HG03095 (cell line): Measurements from ENCODE around the gene SLC16A8.
"Not testable (repeated sequence)": the region's sequence is repeated elsewhere in the genome, so short reads cannot be mapped to it uniquely, and the experiment has no call there.

ENCODE experiments used
- ATAC-seq: cut with Tn5 transposase; IDR thresholded peaks from one replicate; pipeline ENCODE4 v1.9.1; 2021; ENCODE audit warnings: moderate library complexity; ENCODE audit not compliant: unreplicated experiment

SLC16A8 gene

DNA sequence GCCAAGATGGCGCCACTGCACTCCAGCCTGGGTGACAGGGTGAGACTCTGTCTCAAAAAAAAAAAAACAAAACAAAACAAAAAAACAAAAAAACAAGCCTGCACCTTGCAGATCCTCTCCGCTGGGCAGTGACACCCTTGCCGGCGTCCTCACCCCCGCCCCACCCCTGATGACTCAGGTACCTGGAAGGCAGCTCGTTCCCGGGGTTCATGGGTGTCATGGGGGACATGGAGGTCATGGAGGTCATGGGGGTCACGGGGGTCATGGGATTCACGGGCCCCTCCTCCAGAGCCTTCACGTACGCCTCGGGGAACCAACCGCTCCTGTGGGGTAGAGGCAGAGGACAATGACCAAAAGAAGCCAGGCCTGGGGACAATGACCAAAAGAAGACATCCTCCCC is 3.0 kb upstream of the SLC16A8 start:
- ATAC-seq: no peak

DNA sequence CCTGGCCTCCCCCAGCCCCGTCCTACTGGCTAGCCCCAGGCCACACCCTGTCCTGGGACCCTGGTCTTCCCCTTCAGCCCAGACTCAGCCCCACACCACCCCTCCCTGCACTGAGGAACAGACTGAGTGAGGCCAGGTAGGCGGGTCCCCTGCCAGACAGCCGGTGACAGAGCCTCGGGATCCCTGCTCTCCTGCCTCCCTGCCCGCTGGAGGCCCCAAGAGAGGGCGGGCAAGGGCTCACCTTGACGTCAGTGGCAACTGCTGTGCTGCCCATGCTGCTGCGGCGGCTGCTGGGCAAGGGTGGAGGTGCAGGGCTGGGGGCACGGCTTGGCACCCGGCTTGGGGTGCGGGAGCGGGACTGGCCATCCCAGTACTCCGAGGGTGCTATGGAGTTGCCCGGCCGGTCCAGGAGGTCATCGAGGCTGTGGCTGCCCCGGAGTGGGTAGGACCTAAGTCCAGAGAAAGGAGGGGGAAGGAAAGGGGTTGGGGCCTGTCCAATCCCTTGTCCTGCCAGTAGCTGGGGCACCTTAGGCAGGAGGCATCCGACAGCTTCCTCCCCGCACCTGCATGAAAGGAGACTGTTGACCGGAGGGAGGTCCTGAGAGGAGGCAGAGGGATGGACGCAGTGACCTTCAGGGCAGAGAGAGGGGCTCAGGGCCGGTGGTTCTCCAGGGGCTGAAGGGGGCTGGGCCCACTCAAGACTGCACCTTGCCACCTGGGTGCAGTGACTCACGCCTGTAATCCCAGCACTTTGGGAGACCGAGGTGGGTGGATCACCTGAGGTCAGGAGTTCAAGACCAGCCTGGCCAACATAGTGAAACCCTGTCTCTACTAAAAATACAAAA is 2.2 kb upstream of the SLC16A8 start:
- ATAC-seq: no peak

DNA sequence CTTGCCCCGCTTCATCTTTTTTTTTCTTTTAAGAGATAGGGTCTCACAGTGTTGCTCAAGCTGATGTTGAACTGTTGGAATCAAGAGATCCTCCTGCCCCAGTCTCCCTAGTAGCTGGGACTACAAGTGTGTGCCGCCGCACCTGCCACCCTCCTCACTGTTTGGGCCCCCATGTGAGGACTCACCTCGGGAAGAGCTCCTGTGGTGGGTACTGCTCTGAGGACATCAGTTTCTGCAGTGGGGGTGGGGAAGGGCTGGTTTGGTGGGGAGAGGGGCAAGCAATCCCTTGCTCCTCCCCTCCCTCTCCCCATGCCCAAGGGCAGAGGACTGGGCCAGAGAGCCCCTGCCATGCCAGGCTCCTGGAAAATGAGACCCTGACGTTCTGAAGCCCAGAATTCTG is 1.5 kb upstream of the SLC16A8 start:
- ATAC-seq: no peak

DNA sequence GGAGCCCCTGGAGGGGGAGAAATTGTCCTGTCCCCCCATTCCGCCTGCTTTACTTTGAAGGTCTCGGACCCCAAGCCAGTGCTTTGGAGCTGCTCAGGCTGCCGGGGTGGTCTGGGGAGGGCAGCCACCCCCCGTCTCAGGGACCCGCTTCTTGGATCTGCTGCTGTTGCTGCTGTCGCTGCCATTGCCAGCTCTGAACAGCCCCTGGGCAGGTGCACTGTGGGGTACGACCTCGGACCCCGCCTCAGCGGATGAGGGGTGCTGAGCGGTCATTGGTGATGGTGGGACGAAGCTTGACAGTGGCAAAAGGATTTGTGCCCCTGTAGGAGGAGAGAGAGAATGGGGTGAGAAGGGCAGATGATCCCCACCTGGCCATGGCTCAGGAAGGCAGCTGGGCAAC is 1.1 kb upstream of the SLC16A8 start:
- ATAC-seq: no peak

DNA sequence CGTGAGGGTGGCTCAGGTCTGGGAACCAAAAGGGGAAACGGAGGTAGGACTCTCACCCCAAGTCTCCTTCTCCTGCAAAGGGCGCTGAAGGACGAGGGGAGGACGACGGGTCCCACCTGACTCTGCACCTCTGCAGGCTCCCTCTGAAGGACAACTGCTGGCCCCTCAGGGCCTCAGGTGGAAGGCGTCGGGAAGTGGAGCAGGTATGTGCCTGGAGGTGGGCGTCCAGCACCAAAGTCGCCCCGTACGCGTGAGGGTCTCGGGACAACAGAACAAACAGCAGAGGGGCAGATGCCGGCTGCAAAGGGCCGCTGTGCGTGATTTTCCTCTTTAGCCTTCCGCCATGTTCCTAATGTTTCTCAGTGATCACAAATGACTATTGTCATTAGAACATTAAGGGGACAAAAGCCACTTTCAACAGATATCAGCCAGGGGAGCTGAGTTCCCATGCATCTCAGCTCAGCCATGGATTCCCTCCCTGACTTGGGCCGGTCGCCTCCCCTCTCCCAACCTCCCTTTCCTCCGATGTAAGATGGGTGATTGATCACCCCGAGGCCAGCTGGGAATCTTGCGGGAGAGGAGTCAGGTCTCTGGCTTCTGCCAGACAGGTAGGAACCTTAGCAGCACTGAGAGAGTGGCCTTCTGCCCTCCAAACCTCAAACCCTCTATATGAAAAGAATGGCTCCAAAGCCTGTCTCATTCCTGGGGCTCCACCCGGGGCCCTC is 836 bp downstream of the SLC16A8 start:
- no peak for ATAC-seq

DNA sequence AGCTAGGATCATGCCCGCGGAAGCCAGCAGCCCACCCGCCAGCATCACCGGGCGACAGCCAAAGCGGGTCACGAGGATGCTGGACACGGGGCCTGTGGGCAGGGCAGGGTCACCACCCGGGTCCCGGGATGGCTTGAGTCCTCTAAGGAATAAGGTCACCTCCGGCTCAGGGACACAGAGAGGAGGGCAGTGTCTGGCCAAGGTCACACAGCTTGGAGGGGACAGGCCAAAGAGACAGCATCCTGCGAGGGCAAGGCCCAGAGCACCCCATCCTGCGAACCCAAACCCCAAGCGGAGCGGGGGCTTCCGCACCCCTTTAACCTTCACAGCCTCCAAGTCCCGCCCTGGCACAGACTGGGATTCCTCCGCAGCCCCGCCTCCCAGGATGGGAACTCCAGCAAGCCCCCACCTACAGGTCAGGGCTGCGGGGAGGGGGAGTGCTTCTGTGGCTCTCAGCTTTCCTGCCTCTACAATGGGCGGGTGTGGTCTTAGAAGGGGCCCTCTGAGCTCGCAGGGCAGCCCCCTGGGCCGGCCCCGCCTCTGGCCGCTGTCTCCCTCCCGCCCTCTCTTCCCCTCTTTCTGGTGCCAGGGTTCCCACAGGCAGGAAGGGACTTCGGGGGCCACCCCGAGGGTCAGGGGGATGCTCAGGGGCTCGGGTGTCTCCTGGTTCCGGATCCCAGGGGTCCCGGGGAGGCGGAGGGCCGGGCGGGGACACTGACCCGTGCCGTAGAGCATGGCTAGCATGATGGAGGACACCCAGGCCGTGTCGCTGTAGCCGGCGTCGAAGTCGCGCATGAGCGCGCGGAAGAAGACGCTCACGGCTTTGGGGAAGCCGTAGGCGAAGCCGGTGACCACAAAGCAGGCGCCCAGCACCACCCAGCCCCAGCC is 1.8 kb downstream of the SLC16A8 start:
- no peak for ATAC-seq

DNA sequence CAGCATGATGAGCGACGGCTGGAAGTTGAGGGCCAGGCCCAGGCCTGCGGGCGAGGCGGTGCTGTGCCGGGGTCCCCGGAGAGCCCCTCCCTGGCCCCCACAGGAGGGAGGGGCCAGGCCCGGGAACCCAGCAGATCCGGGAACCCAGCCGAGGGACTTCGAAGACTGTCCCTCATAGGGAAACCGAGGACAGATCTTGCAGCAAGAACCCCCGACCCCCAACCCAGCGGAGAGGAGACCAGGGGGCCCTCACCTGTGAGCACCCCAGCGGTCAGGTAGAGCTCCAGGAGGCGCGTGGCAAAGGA is 2.4 kb downstream of the SLC16A8 start:
- ATAC-seq: no peak

DNA sequence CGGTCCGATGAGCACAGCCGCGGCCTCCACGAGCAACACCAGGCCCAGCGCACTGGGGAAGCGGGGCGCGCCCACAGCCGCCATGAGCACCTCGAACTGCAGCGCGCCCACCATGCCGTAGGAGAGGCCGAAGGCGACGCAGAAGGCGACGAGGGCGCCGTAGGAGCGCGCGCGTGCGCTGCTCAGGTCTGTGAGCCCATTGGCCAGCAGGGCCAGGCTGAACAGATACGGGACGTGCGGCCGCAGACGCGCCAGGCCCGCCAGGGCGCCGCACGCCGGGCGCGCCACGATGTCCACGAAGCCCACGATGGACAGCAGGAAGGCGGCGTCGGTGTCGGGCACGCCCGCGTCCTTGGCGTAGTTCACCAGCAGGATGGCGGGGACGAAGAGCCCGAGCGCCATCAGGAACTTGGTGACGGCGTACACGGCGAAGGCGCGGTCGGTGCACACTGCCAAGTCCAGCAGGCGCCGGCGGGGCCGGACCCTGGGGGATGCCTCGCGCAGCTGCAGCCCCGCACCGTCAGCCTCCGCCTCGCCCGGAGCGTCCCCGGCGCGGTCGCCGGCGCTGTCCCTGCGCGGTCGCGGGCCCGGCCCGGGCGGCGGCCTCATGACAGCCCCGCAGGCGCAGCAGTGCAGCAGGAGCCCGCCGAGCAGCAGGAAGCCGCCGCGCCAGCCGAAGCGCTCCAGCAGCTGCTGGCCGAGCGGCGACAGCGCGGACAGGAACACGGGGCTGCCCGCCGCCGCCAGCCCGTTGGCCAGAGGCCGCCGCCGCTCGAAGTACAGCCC is 2.9 kb downstream of the SLC16A8 start:
- ATAC-seq: no peak

DNA sequence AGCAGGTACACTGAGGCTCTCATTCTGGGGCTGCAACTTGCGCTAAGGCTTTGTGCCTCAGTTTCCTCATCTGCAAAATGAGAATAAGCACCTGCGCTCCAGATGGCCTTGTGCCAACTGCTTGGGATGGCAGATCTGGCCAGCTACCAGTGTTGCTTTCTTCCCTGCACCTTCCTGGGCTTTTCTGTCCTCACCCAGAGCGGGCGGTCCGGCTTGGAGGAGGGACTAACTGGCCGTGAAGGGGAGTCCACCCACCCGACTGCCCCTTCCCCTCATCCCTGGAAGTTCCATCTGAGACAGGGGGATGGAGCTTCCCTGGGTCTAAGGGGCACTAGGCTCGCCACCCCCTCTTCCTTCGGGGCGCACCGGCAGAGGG is 3.5 kb downstream of the SLC16A8 start:
- ATAC-seq: no peak

DNA sequence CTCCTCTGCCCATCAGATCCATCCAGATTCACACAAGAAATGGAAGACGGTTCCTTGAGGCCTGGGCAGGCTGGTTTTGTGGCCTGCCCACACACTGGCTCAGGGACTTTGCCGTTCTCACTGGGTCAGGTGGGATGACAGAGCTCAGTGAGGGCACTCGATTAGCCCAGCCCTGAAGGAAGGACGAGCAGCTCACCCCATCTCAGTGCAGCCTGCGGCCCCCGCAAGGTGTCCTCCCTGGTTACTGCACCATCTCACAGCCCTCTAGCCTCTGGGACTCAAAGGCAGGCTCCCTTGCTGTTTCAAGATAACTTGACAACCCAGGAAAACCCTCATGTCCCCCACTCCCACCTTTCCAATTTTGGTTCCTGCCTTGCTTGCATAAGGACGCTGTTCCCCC is 4.2 kb downstream of the SLC16A8 start:
- ATAC-seq: no peak

DNA sequence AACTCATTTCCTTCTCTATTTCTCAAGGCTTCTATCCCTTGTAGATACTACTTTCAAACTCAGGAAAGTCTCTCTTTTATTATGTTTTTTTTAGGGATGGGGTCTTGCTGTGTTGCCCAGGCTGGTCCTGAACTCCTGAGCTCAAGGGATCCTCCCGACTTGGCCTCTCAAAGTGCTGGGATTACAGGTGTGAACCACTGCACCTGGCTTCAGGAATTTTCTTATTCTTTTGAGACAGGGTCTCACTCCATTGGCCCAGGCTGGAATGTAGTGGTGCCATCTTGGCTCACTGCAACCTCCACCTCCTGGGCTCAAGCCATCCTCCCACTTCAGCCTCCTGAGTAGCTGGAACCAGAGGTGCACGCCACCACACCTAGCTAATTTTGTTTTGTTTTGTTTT is 4.8 kb downstream of the SLC16A8 start:
- not testable (repeated sequence) for ATAC-seq

DNA sequence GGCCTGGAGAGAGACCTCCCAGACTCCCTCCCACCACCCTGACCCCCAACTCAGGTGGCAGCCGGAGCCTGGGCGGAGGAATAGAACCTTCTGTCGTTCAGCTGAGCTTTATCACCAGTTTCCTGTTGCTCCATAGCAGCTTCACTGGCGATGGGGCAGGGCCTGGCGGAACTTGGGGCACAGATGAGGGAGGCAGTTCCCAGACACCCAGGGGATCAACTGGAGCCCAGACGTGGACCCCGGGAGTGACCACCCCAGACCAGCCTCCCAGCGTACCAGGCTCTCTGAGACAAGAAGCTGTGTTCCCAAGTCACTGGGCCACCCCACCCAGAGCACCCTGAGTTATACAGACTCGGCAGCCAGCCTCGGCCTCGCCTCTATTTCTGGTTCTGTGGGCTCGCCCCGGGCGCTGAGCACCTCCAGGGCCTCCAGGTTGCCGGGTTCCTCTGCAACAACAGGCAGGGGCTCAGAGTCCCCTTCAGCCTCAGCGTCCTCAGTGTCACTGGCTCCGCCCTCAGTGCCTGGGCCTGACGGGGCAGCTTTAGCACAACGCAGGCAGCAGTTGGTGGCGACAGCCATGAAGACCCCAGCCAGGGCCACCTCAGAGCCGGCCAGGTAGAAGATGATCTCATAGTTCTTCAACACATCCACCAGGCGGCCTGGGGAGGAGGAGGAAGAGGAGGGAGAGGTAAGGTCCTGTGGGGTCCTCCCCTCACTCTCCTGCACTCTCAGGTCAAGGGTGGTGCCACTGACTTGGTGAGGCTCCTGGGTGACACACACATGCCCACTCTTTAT is 5.7 kb downstream of the SLC16A8 start:
- ATAC-seq: no peak

DNA sequence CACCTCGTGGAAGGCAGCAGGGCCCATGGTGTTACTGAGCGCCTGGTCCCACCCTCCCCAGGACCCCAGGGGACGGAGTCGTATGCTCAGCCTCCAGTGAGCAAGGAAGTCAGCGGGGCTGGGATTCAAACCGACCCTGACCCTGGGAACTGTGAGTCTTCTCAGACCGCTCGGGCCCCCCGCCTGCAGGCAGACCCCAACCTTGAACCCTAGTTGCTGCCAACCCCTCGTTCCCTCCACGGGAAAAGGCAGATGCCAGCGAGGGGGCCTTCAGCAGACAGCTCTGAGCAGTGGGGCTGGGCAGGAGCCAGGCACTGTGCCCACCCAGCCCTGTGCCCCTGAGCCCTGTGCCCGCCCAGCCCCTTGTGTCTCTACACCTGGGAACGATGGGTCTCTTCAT is 6.4 kb downstream of the SLC16A8 start:
- no peak for ATAC-seq

DNA sequence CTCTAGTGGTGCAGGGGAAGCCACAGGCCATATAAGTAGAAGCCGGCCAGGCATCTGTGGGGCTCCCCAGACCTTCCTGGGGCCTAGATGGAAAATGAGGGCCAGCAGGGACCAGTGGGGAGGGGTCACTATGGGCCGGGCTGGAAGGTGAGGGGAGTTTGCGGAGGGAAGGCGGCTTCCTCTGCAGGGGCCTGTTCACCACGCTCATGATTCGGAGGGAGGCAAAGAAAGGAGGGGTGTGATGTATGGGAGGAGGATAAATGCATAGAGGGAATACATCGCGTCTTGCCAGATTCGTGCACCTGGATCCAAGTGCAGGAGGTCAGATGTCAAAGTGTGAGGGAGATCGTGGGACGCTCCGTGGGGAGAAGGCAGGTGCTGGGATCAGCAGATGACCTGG is 6.9 kb downstream of the SLC16A8 start:
- no peak for ATAC-seq

DNA sequence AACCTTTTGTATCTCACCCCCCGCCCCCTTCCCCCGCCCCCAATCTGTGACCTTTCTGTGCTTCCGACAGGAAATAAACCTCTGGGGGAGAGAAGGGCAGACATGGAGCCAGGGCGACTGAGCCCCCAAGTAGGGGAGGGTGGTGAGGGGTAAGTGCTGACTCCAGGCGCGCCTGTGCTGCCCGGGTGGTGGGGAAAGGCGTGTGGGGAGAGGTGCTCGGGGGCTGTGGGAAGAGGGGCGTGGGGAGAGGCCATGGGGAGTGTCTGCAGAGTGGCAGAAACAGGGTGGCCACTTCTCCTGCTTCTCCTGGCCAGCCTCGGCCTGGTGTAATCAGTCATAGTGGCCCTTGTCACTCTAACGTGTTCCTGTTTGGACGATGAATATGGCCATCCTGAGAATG is 8.0 kb downstream of the SLC16A8 start:
- no peak for ATAC-seq

DNA sequence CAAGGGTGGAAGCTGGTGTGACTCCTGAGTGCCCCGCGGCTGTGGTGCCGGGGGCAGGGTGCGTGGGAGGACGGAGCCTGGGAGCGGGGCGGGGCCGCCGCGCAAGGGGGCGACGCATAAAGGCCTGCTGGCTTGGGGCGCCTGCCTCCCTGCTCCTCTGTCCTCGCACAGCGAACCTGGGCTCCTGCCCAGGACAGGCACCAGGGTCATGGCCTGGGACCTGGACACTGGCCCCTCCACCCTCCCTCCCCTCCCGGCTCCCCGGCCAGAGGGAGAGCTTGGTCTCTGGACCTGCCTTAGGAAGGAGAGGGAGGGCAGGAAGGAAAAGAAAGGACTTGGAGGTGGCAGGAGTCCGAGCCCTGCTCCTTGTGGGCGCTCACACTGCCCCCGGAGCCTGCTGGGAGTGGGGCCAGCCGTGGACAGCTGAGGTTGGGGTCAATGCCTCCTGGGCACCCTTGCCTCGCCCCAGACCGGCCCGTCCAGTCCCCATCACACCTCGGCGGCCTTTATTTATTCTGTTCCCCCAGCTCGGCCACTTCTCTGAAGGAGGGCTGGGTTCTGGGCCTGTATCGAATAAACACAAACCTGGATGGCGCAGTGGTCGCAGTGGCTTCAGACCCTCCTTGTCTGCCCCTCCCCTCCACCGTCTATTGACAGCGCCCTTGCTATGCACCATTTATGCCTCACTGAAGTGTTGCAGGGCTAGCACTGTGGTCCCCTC is 8.7 kb downstream of the SLC16A8 start:
- ATAC-seq: no peak

DNA sequence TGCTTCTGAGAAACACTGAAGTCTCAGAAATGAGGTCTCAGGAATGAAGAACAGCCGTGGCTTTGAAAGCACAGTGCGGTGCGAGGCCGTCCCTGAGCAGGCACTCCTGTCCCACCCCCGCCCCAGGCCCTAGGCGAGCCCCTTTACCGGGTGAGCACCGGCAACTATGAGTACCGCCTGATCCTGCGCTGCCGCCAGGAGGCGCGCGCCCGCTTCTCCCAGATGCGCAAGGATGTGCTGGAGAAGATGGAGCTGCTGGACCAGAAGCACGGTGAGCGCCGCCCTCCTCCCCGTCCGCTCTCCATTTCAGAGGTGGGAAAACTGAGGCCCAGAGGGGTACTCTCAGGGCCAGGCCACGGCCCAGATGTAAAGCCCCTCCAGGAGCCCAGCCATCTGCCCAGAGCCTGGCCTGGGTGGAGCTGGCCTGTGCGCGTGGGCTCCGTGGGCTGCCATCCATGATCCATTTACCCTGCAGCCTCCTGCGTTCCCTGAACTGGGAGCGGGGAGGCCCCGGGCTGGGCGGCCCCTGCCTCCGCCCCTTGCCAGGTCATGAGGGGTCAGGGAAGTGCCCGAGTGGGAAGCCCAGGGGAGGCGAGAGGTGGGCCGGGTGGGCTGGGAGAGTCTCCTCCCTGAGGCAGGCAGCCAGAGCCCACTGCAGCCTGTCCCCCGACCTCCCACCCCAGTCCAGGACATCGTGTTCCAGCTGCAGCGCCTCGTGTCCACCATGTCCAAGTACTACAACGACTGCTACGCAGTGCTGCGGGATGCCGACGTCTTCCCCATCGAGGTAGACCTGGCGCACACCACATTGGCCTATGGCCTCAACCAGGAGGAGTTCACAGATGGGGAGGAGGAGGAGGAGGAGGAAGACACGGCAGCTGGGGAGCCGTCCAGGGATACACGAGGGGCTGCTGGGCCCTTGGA is 9.5 kb downstream of the SLC16A8 start:
- ATAC-seq: no peak
